Stimulated activated naive CD8-positive, alpha-beta T cell treated with anti-CD3 and anti-CD28 coated beads, Interleukin-15, Interleukin-2, amounts not matched to agents 100 U/mL and 50 U/mL, for 24 hours (primary cell): ENCODE data around the gene CSTPP1.
A peak's percentile ranks its signal among the peaks of the same experiment; 100 is the strongest.
"Not testable (repeated sequence)": the region's sequence is repeated elsewhere in the genome, so short reads cannot be mapped to it uniquely, and the experiment has no call there.

Experiments
- ATAC-seq: fragments of 150-1000 bp; cut with Tn5 transposase; one replicate; pipeline ENCODE4 v1.10.0; 2021
- DNase-seq: peaks from one replicate; pipeline ENCODE4 v3.0.0; 2021

Gene CSTPP1

DNA sequence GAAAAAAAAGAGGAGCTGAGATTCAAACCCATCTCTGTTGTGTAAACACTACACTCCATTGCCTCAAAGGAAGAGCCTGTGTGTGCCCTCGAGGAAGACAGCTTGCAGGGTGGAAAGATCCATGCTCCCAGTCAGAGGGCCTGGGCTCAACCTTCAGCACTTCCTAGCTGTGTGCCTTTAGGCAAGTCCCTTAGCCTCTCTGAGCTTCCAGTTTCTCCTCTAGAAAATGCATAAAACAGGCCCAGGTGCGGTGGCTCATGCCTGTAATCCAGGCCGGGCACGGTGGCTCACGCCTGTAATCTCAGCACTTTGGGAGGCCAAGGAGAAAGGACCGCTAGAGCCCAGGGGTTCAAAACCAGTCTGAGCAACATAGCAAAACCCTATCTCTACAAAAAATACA lies 244.7 kb downstream of the CSTPP1 start:
- ATAC-seq, result no peak
- no peak for DNase-seq

DNA sequence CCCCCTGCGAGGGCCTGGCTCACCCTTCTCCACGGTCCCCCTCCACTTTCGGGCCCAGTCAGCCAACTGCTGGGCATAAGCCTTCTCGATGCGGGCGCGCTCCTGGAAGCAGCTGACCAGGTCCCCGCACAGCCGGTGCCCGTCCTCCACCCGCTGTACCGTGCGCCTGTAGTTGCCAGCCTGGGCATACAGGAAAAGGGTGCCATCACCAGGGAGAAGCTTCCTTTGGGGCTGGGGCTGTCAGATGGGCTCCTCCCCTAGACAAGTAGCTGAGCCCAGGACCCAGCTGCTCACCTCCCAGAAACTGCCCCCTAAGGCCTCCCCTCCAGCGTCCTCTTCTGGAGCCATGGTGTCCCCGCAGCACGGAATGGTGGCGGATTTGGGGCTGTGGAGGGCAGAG lies 245.8 kb downstream of the CSTPP1 start:
- ATAC-seq (no peak), DNase-seq (no peak)

DNA sequence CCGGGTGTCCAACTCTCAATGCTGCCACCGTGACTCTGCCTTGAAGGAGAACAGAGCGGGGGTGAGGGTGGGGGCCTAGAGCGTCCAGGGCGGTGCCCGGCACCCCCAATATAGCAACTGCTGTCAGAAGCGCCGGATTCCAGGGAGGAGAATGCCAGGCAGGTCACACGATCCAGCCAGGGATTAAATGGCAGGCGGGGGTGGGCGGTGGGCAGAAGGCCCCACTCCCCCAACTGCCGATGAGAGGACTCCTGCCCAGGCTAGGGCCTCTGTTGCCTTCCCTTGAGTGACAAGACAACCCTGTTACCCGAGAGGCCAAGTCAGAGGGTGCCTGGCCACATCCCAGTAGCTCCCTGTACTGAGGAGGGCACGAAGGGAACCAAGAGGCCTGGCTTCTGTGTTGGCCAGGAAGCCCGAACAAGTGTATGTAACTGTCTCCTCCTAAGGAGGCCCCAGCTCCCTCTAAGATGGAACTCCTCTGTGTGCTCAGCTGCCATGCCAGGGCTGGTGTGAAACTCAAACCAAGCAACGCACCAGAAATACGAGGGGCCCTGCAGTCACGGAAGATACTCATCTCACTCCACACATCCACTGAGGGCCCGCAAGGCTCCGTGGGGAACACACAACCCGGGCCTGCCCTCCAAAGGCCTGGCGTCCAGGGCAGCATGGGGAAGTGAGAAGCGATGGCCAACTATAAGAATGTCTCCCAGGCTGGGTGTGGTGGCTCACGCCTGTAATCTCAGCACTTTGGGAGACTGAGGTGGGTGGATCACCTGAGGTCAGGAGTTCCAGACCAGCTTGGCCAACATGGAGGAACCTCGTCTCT lies 246.7 kb downstream of the CSTPP1 start:
- no peak for ATAC-seq
- no peak for DNase-seq

DNA sequence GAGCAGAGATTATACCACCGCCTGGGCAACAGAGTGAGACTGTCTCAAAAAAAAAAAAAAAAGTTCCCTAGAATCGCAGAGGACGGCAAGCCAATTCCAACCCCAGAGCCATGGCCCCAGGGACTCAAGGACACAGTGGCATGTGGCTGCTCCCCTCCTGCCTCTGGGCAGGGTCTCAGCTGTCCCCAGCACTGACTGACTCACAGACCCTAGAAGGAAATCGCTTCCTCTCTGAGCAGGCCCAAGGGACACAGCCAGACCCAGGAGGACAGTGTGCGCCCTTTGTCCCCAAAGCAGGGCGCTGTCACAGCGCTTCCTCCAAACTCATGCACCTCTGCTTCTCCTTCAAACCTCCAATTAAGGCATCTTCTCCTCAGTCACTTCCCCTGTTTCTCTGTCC lies 247.4 kb downstream of the CSTPP1 start:
- ATAC-seq (no peak), DNase-seq (no peak)

DNA sequence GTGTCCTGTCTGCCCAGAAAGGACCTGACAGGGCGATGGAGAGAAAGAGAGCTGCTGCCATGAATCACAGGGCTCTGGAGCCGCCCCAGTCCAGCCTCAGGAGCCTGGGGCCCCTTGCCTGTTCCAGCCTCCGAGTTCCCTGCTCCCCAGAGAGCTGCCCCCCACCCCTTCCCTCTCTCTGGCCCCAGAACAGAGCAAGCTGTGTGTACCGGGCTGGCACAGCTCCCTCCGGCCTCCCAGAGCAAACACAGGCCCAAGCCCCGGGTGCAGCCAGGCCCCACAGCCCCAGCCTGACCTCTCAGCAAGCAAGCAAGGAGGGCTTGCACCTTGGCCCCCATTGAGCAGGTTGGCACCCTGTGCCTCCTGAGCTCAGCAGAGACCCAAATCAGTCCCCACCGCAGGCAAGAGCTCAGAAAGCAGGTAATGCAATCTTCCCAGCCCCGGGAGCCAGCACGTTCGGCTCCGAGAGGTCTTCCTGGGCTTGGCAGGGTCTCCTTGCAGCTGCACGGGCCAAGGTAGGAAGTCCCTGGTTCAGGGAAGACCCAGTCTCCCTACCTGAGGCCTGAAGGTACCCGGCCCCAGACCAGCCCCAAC lies 248.2 kb downstream of the CSTPP1 start:
- ATAC-seq (no peak), DNase-seq (no peak)

DNA sequence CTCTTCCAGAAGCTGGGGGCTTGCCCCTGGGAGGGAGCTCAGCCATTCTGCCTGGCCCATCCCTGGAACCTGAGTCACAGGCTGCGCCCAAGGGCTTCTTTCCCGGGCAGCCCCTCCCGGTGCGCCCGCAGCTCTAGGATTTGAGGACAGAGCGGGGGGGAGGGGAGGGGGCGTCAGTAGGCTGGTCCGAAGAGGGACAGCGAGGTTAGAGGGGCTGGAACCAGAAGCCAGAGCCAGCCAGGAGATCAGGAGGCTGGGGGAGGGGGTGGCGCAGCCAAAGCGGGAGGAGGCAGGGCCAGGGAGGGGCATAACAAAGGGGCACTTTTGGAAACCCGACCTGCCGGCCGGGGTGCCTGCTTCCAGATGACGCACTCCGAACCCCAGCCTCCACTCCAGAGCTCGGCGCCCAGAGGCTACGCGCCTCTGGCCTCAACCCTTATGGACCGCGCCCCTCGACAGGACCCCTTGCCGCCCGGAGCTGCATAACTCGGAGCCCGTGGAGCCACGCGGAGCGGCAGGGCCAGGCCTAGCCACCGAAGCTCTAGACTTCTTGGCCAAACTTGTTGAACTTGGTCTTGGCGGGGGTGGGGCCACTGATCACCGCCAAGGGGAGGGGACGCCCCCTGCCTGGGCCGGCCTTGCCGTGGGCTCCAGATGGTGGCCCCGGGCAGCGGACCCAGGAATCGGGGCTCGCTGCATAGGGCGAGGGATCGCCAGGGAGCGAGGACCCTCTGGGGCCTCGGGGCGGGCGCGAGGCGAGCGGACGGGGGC lies 248.9 kb downstream of the CSTPP1 start:
- DNase-seq (peak; percentile 31), ATAC-seq (peak; percentile 2)

DNA sequence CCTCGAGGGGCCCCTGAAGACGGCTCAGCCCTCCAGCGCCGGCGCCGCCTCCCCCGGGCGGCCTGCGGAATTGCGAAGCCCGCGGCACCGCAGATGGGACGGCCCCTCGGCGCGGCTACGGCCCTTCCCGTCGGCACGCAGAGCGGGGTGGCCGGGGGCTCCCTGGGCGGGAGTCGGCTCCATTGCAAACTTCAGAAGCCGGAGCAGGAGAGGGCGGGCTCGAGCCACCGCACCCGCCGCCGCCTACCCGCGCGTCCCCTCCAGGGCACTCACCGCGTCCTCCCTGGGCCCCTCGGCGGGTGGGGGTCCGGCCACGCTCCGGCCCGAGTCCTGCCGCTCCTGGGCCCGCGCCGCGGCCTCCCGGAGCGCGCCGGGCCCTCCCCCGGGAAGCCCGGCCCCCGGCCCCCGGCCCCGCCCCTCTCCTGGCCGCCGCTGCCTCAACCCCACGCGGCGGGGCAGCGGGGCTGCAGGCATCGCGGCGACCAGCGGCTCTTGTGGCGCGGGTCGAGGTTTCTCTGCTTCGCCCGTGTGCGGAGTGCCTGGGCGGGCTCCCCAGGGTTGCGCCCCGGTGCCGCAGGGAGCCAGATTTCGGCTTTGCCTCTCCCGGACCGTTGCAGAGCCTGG lies 249.6 kb downstream of the CSTPP1 start, which contains the start of gene PACSIN3:
Gene PACSIN3, minus strand, starts transcription at position 359 of the 624 bp plus-strand sequence. CDS start 3,707 bp downstream, outside the sequence.
- peak; percentile 66 for DNase-seq
- ATAC-seq, result peak; percentile 61

DNA sequence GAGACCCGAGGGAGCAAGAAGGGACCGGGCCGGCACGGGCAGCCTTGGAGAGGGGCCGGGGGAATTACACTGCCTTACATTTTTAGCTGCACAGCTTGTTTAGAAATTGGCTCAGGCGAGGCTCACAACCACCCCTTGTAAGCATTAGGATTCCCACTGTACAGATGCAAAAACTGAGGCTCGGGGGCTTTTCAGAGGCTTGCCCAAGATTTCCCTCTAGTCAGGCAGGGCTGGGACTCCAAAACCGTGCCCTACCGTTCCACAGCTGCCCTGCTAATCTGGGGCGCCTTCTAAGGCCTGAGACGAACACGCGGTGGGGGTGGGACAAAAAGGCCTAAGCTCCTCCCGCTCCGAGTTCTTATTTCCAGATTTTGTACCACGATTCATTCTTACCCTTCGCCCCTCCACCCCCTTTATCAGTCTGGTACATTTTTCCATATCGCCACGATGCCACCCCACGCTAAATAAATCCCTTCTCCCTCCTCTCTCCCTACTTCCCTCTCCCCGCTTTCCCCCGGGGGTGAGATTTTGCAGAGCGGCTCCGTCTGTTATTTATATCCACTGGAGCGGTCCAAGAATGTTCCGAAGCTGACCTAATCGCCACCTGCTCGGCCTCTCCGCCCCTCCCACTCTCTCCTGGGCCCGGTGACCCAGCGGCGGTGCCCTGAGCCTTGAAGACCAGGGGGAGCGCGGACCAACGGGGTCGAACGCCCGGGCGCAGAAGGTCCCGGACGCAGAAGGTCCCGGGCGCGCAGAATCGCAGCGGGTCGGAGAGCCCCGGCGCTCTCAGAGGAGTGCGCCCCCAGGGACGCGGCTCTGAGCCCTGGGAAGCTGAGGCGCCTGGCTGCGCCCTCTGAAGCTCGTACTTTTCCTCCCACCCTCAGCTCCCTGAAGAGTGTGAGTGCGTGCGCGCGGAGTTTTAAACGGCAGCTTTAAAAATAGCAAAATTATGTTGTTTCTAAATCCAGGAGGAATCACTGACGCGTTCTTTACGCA lies 250.4 kb downstream of the CSTPP1 start:
- ATAC-seq, result peak; percentile 62

DNA sequence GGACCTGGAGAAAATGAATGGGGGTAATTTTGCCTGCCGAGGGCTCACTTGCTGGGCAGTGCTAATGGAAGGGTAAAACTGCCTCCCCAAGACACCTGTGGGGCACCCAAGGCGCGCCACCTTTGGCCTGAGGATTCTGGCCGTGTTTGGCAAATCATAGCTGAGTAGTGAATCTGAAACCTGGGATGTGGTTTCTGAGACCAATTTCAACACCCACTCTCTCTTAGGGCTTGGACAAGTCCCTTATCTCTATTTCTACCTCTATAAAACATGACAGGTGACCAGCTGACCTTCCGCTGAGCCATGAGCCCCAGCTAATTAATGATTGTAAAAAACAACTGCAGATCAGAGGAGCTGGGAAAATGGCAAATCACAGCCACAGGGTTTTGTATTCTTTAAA lies 251.2 kb downstream of the CSTPP1 start:
- ATAC-seq (no peak), DNase-seq (no peak)

More for the DNA sequence above, 250.4 kb downstream of the CSTPP1 start:
- DNase-seq, result peak; percentile 70

DNA sequence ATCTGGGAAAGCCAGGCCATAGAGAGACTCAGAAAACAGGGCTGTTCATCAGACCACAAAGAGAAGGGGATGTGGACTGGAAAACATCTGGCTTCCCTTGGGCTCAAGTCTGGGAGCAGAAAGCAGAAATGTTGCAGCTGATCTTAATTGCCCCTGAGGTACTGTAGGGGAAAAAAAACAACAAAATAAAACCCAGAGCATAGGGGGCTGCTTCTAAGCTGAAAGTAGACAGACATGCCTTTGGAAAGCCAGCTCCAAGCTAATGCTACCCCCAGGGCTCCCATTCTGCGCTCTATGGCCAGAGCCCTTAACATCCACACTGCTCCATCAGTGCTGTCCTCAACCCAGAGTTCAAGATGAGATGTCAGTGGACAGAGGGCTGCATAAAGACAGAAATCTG lies 251.7 kb downstream of the CSTPP1 start:
- ATAC-seq (no peak), DNase-seq (no peak)

DNA sequence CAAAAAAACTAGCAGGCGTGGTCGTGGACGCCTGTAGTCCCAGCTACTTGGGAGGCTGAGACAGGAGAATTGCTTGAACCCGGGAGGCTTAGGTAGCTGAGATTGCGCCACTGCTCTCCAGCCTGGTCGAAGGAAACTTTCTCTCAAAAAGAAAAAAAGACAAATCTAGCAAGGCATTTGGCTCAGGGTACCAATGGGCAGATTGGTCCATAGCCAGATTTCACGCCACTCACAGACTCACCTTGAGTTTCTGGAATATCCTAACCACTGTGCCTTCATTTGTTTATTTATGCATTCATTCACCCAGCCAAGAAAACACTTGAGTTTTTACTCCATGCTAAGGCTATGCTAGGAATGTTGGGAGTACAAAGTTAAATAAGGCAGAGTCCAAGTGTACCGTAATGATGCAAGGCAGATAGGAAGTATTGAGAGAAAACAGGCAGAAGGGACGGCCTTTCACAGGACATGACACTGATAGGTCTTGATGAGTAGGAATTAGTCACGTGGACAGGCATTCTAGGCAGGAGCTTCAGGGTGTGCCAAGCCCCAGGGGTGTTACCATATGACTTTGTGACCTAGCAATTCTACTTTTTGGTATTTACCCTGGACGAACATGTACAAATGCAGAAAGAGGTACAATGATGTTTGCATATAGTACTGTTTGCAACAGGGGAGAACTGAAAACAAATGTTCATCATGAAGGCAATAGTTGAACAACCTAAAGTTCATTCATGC lies 252.7 kb downstream of the CSTPP1 start:
- DNase-seq, result no peak
- ATAC-seq, result no peak

DNA sequence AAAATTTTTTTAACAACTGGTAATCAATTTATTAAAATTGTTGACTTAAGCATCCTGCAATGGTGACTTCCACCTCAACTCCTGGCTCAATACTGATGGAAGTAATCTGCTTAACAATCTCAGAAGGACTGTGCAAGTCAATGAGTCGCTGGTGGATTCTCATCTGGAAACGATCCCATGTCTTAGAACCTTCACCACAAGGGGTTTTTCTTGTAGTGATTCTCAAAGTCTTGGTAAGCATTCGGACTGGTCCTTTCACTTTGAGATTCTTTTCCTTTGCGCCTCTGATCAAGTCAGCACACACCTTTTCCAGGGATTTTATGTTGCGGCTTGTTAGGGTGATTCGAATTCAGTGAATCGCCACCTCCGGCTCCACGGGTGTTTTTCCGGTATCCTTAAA lies 254.6 kb downstream of the CSTPP1 start:
- ATAC-seq, DNase-seq: not testable (repeated sequence)

DNA sequence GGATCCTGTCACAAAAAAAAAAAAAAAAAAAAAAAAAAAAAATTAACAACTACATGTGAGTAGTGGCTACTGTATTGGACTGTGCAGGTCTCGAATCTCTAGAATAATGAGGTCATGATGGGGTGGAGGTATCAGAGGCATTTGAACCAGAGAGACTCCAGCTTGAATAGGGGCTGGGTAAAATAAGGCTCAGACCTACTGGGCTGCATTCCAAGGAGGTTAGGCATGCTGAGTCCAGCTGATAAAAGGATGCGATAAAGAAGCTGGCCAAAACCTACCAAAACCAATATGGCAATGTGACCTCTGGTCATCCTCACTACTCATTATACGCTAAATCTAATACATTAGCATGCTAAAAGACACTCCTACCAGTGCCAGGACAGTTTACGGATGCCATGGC lies 255.6 kb downstream of the CSTPP1 start:
- ATAC-seq (no peak), DNase-seq (no peak)

DNA sequence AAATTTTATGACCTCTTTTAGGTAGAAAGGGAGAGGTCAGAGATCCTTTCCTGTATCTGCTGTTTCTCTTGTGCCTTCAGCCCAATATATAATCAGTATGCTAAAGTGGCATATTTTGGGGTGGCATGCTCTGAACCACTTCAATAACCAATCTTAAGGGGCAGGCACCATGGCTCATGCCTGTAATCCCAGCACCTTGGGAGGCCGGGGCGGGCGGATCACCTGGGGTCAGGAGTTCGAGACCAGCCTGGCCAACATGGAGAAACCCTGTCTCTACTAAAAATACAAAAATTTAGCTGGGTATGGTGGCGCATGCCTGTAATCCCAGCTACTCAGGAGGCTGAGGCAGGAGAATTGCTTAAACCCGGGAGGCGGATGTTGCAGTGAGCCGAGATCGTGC lies 261.6 kb downstream of the CSTPP1 start:
- not testable (repeated sequence) for ATAC-seq, DNase-seq

DNA sequence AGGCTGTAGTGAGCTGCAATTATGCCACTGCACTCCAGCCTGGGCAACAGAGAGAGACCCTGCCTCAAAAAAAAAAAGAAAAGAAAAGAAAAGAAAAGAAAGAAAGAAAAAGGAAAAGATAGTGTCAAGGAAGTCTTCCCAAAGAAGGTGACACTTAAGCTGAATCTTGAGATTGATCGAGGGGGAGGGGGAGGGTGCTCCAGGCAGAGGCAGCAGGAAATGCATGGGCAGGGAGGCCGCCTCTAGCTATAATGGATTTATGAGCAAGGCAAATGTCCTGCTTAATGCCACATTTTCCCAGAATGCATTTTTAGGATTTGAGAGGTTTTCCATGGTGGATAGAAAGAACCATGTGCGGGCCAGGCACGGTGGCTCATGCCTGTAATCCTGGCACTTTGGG lies 264.5 kb downstream of the CSTPP1 start:
- DNase-seq (no peak), ATAC-seq (no peak)

DNA sequence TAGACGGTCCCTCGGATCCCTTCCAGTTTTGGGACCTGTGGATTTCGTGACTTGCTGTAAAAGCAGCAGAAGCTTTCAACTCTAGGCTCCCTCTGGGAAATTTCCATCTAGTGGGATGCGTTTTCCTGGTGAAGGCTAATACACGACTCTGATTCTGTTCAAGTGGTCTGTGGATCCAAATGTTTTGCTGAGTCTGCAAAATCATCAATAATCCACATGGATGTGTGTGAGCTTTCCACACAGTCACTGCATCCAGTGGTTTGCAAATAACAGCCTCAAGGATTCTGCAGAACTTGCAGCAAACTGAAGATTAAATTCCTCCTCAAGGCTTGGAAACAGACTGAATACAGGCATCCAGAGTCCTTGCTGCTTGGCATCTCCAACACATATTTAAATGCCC lies 266.0 kb downstream of the CSTPP1 start:
- ATAC-seq, result no peak
- DNase-seq, result no peak

DNA sequence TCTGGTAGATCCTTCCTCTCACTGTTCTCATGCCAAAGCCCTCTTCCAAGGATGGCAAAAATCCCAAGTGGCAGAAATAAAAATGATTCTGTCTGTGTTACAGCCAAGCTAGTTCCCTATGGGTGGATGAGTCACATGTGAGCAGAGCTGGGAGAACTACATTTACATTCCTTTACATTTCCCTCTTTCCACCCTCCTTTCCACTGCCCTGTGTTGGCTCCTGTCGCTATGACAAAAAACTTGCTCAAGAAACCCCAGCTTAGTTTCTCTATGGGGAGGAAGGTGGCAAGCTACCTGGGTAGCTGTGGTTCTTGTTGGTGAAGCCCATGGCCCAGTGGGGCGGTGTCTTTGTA lies 268.1 kb downstream of the CSTPP1 start:
- ATAC-seq (no peak), DNase-seq (no peak)

DNA sequence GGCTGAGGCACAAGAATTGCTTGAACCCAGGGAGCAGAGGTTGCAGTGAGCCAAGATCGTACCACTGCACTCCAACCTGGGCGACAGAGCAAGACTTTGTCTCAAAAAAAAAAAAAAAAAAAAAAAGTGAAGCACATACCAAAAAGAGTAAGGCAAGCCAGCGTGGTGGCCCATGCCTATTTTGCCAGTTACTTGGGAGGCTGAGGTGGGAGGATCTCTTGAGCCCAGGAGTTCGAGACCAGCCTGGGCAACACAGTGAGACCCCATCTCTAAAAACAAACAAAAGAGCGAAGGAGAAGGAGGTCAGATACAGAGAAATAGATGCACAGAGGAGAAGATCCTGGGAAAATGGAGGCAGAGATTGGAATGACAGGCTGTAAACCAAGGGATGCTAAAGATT lies 270.0 kb downstream of the CSTPP1 start:
- not testable (repeated sequence) for ATAC-seq, DNase-seq

DNA sequence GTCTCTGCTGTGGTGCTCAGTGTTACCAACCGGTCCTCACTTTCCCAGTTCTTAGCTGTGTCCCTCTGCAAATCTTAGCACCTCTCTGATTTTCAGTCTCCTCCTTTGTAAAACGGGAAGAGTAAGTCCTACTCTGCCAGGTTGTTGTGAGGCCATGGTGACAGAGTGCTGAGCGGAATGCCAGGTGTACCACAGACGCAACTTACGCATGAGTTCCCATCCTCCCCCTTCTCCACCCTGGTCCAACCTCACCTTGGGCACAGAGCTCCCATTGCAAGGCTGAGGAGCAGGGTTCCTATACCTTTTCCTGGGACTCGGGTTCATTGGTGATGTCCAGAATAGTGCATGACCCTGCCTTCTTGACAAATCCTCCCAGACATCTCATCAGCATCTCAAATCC lies 270.9 kb downstream of the CSTPP1 start:
- no peak for DNase-seq
- no peak for ATAC-seq

DNA sequence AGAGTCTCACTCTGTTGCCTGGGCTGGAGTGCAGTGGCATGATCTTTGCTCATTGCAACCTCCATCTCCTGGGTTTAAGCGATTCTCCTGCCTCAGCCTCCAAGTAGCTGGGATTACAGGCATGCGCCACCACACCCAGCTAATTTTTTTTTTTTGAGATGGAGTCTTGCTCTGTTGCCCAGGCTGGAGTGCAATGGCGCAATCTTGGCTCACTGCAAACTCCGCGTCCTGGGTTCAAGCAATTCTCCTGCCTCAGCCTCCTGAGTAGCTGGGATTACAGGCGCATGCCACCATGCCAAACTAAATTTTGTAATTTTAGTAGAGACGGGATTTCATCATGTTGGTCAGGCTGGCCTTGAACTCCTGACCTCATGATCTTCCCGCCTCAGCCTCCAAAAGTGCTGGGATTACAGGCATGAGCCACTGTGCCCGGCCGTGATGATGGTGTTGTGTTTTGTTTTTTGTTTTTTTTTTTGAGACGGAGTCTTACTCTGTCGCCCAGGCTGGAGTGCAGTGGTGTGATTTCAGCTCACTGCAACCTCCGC lies 271.5 kb downstream of the CSTPP1 start:
- not testable (repeated sequence) for ATAC-seq, DNase-seq
